Measurements from ENCODE around the gene PTGS1. TPM values are rescaled to one million over a fixed set of nuclear protein-coding genes. Genes with fewer than 3 reads are reported as not detected.

PTGS1 gene
- total RNA-seq, 4 donors from 2014 or later = 4.5 to 9.5 (median 5.2) TPM

Small RNA genes within 50 kb of the gene (small RNA-seq; reads per million reads assigned to genes)
- gene AL162424.1 = not detected

Other genes starting within 250 kb of the PTGS1 start
- 10 to 100 TPM; 24.5 to 53.0 (median 28.7) TPM for gene NDUFA8, start 211.2 kb upstream of the PTGS1 start, total RNA-seq
- gene MORN5, start 211.1 kb upstream of the PTGS1 start, total RNA-seq = not detected
- gene LHX6, start 142.1 kb upstream of the PTGS1 start, total RNA-seq = 10 to 100 TPM in 1 of 4 donors, 1 to 10 TPM in 3; 3.1 to 10.1 (median 6.4) TPM
- 10 to 100 TPM in 2 of 4 donors, 1 to 10 TPM in 2; 8.1 to 18.8 (median 10.1) TPM for gene RBM18, start 106.2 kb upstream of the PTGS1 start, total RNA-seq
- gene MRRF, start 106.1 kb upstream of the PTGS1 start, total RNA-seq = 10 to 100 TPM; 34.8 to 61.0 (median 42.5) TPM
- gene OR1J1, start 106.9 kb downstream of the PTGS1 start, total RNA-seq = not detected
- not detected for gene OR1J2, start 139.8 kb downstream of the PTGS1 start, total RNA-seq
- not detected for gene OR1J4, start 148.1 kb downstream of the PTGS1 start, total RNA-seq
- not detected for gene OR1N1, start 156.3 kb downstream of the PTGS1 start, total RNA-seq
- gene OR1N2, start 182.1 kb downstream of the PTGS1 start, total RNA-seq = not detected
- under 1 TPM in 2 of 4 donors, not detected in 2; 0.49 to 0.66 TPM for gene OR1L8, start 212.4 kb downstream of the PTGS1 start, total RNA-seq
- not detected for gene OR1Q1, start 243.7 kb downstream of the PTGS1 start, total RNA-seq